ENCODE results near the gene SNX25.

SNX25 gene

GRCh38 chr4:185380320-185380719, 170.9 kb downstream of the SNX25 start:
- no peak for DNase-seq (ENCODE audit: low read depth)

DNA sequence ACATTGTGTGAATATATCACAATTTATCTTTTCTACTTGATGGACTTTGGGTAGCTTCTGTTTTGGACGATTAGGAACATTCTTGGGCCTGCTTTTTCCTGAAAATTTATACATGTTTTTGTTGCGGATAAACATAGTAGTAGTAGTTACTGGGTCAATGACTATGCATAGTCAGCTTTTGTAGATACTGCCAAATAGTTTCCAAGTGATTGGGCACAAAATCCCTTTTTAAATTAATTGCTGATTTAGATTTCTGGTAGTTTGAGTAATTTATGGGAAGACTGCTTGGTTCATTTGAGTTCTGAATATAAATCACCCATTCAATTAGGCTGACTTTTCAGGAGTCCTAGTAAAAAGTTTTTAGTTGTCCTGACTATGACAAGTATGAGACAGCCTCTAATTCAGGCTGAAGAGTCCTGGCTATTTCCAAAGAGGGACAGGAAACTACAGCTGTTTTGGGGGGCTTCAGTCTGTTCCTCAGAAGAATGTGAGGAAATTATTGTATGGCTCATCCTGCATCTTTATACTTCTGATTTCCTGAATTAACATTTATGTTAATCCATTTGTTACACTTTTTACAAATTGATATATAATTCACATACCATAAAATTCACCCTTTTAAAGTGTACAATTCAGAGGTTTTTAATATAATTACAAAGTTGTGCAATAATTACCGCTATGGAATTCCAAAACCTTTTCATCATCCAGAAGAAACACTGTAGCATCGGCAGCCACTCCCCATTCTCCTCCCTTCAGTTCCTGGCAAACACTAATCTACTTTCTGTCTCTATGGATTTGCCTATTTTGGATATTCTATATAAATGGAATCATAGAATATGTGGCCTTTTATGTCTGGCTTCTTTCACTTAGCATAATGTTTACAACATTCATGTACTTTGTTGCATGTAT, 172.1 kb downstream of the SNX25 start:
- no peak for DNase-seq (ENCODE audit: low read depth)

DNA sequence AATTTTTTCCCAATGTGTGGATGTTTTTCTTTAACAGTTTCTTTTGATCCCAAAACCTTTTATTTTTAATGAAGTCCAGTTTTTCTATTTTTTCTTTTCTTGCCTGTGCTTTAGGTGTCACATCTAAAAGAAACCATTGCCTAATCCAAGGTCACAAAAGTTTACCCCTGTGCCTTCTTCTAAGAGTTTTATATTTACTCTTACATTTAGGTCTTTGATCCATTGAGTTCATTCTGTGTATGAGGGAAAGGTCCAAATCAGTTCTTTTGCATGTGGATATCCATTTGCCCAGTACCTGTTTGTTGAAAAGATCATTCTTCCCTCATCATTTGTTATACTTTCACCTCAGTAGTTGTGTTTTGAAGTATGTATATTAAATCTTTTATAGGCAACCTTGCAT, 173.4 kb downstream of the SNX25 start:
- DNase-seq (ENCODE audit: low read depth), result no peak

DNA sequence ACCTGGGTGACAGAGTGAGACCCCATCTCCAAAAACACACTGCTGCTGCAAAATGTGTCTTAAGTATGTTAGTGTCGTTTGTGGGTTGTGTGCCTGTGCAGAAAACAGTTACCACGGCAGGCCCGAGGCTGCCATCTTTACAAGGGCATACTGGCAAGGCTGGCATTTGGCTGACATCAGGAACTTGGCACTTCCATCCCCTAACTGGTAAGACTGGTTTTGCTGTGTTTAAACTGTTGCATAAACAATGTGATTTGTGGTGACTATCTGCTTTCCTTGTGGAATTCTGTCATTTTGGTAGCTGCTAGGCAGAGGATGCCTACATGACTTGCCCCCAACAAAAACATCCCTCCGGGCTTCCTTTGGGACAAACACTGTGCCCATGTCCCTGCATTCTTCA, 174.1 kb downstream of the SNX25 start:
- no peak for DNase-seq (ENCODE audit: low read depth)

GRCh38 chr4:185384061-185384460, 174.7 kb downstream of the SNX25 start:
- DNase-seq (ENCODE audit: low read depth), result no peak

DNA sequence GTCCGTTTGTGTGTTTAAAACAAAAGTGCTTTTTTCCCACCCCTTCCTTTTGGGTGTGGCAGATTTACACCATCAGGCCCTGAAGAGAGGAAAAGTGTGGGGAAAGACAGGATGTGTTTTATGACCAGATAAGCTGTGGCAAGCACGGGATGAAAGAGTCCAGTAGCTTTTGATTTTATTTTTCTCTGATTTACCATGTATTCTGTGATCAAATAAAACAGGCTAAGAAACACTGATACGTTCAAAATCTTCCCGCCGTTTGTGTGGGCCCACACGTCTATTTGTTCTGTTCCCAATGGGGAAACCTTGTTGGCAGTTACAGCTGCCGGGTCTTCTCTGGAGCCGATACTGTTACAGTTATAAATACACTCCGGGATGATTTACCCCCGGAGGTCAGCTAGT, 175.5 kb downstream of the SNX25 start:
- no peak for DNase-seq (ENCODE audit: low read depth)

DNA sequence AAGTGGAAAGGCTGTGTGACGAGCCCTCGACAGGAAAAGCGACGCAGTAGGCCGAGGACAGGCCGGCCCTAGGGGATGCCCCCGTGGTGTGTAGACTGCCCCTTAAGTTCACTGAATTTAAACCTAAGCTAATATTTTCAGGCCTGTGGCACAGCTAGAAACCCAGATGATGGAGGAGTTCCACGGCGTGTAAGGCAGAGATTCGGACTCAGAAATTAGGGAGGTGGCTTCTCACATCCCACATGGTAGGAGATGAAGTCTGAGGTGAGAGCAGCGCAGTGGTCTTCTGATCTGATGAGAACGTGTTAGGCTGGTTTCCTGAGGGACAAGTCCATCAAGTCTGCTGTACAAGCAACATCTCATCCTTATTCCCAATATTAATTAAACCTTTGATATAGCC, 178.6 kb downstream of the SNX25 start:
- no peak for DNase-seq (ENCODE audit: low read depth)

DNA sequence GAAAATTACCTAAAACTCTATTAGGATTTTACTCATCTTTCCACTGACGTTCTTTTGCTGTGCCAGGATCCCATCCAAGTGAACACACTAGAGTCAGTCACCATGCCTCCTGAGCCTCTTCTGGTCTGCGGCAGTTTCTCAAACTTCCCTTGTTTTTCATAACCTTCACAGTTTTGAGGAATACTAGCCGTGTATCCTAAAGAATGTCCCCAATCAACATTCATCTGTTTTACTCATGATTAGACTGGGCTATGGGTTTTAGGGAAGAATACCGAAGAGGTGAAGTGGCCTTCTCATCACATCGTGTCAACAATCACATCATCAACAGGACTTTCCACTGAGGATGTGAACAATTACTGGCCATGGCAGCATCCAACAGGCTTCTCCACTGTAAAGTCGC, 181.5 kb downstream of the SNX25 start:
- no peak for DNase-seq (ENCODE audit: low read depth)

GRCh38 chr4:185392156-185392555, 182.8 kb downstream of the SNX25 start:
- no peak for DNase-seq (ENCODE audit: low read depth)

DNA sequence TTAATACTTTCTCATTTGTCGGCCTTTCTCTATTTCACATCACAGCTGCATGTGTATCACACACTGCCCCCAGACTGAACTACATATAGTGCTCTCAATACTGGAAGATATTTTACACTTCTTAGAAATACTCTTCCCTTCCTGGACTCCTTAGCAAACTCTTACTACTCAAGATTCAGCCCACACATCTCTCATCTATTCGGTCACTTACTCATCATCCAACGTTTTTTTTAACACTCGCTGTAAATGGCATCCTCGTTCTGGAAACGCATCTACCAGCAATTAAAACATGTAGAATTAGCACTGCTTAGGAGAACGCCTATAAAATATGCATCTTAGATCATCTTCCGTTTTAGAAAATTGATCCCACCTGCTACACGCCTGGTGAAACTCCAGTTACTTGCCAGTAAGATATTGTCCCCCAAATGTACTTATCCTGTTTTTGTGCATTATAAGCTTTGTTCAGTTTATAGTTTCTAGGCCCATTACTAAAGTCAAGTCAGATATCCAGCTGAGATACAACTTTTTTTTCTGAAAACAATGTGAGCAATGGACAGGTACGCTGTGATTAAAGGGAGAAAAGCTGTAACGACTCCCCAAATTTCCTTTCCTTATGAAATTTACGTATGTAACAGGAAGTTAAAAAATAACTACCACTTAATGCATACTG, 185.3 kb downstream of the SNX25 start:
- DNase-seq (ENCODE audit: low read depth), result no peak

DNA sequence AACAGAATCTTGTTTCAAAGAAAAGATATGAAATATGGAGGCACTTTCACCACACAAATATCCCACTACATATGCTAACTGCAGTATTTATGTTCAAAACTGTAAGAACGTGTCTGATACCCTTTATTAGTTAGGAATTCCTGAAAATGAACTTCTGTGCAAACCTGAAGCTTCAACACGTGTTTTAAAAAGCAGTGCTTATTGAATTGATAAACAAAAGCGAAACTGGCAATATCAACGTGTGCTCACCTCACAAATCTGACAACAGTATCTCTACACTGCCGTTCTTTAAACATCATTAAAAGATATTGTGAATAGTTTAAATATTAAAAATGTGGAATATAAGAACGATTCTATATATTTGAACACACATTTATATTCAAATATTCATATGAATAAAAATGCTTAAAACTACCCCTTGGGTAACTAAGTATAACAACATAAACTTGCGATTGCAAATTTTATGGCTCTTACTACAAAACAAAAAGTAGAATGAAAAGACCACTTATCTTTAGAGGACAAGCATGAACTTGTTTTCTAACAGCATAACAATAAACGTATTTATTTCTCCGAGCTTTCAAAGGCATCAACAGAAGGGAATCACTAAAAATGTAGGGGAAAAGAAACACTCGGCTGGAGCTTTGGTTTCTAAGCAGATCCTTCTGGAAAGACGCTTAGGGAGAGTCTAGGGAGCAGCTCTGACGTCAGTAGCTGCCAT, 186.0 kb downstream of the SNX25 start, which contains the start of gene LRP2BP:
Gene LRP2BP, minus strand, starts transcription at position 687 of the 718 bp plus-strand sequence. CDS start 17,738 bp downstream, outside the sequence.
- no peak for DNase-seq (ENCODE audit: low read depth)

- peak; percentile 96 for DNase-seq (ENCODE audit: low read depth)
Observed at GRCh38 chr4:185395956-185396723, 186.7 kb downstream of the SNX25 start.

- DNase-seq (ENCODE audit: low read depth), result no peak
Observed at GRCh38 chr4:185396724-185397385, 187.5 kb downstream of the SNX25 start, which contains the start of gene ANKRD37. Gene ANKRD37, plus strand, starts transcription at chr4:185396841. Its CDS starts 83 bp downstream, at chr4:185396924.

DNA sequence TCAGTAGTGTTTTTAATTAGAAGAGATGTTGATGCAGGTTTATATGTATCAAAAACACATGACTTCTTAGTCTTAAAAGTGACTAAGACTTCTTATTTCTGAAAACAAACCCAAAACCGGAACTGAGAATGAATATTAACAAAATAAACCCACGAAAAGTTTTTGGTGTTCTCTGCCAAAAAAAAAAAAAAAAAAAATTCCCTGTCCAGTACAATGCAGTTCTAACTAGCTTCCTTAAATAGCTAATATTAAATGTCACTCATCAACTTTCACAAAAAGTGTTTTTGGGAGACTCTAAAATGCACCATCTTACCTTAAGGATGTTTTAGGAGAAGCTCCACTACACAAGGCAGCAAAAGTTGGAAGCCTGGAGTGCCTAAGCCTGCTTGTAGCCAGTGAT, 189.2 kb downstream of the SNX25 start:
- no peak for DNase-seq (ENCODE audit: low read depth)

DNA sequence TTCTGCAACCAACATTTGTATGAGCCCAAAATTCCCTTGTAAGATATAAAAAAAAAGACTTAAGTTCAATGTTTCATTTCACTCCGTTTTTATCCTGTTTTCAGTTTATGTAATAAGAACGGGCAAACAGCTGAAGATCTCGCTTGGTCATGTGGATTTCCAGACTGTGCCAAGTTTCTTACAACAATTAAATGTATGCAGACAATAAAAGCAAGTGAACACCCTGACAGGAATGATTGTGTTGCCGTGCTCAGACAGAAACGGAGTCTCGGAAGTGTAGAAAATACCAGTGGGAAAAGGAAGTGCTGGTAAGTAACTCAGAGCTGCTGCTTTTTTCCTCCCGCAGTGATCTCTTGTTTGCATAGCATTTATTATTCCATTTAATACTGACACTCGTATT, 190.1 kb downstream of the SNX25 start:
- DNase-seq (ENCODE audit: low read depth), result no peak

DNA sequence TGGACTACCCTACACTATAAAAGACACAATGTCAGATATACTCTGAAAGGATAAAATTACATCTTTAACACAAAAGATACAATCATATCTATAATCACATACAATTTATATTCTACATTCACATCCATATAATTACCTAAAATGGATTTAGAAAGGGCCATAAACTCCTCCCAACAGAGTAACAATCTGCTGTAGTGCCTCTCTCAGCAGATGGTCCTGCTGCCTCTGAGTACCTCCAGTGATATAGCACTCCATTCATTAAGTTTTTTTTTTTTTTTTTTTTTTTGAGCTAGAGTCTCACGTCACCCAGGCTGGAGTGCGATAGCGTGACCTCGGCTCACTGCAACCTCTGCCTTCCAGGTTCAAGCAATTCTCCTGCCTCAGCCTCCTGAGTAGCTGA, 194.6 kb downstream of the SNX25 start:
- DNase-seq (ENCODE audit: low read depth), result no peak

DNA sequence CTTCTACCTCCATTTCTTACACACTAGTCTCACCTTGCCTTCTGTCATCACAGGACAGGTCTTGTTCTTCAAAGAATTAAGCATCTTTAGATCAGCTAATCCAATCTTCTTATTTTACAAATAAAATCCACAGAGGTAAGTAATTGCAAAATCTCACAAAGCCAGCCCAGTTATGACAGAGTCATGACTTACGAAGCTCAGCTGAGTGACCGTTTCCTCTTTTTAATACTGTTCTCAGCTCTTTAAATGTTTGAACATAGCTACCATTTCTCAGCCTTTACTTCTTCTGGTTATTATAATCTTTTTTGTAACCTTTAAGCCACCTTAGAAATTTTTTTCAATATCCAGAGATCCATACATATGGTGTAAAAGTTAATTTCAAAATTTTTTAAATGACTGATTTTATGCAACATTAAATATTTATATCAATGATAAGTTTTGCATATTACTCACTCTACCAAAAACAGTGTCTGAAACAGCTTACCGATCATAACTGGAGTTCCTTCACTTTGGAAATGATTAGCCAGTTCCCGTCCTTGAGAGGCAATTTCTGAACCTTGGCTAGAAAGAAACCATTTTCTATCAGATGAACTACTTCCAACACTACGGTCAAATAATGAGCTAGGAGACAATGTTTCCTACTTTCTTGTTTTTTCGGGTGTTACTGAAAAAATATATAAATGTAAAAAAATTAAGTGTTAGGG, 196.1 kb downstream of the SNX25 start:
- no peak for DNase-seq (ENCODE audit: low read depth)

DNA sequence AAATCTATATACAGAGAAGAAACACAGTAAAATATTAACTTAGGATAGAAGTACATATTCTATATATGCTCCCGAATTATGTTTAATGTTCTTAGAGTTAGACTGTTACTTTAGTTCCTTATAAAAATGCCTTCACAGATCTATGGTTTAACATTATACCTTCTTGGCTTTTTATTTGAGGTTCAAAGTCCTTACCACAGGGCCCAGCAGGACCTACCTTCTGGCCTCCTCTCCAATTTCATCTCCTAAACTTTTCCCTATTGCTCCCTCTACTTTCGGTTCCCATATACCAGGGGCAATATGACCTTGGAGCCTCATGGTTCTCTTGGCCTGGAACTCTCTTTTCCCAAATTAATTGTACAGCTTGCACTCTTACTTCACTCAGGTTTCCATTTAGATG, 199.0 kb downstream of the SNX25 start:
- no peak for DNase-seq (ENCODE audit: low read depth)

GRCh38 chr4:185411849-185412248, 202.5 kb downstream of the SNX25 start:
- no peak for DNase-seq (ENCODE audit: low read depth)

DNA sequence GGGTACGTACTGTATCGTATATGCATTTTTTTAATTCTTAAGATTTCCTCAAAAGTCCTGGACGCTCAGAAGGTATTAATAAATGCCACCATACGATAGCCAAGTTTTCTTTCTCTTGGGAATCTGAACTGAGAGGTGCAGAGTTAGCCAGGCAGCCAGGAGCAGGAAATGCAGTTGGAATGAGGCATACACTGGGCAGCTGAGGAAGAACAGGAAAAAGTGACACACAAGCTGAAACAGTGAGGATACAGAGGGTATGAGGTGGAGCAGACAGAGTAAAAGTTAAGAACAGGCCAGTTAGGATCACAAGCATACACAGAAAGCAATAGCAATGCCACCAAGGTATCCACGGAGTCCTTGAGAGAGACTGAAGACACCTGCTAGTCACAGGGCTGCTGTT, 203.0 kb downstream of the SNX25 start:
- DNase-seq (ENCODE audit: low read depth), result no peak
